Activated CD4-positive, CD25-positive, alpha-beta regulatory T cell treated with anti-CD3 and anti-CD28 coated beads, Interleukin-2, amount 50 U/mL, for 24 hours (primary cell): Measurements from ENCODE around the gene SH3BGR.
"Not testable (repeated sequence)": the region's sequence is repeated elsewhere in the genome, so short reads cannot be mapped to it uniquely, and the experiment has no call there.

Experiments
- ATAC-seq, 2 donors: fragments of 150-1000 bp; cut with Tn5 transposase; one replicate each; pipeline ENCODE4 v1.10.0; 2021; ENCODE audit warnings: mild to moderate bottlenecking in 1 of 2, moderate library complexity in 1 of 2

Gene SH3BGR

DNA sequence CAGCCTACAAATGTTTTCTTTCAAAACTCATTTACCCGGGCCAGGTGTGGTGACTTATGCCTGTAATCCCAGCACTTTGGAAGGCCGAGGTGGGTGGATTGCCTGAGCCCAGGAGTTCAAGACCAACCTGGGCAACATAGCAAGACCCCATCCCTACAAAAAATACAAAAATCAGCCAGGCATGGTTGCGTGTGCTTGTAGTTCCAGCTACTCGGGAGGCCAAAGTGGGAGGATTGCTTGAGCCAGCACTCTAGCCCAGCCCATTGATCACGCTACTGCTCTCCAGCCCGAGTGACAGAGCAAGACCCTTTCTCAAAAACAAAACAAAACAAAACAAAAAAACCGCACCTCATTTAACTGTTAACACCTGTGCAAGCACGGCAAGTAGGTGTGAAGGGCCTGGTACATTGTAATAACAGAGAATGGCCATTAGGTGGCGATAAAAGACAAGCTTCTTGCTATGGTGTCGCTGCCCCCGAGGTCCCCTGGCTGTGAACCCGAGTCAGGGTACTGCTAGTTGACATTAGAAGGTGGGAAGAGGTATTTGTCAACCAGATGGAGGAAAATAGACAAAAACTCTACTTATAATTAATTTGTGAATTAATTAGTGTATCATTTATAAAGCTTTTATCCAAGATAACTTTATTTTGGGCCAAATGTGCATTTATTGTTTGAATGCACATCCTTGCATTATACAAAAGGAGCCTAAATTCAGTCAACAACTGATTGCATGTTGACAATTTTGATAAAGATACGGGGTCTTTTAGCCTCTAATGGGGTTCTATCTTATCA is 66.5 kb downstream of the SH3BGR start:
- ATAC-seq: peak; percentile 56 to 59

DNA sequence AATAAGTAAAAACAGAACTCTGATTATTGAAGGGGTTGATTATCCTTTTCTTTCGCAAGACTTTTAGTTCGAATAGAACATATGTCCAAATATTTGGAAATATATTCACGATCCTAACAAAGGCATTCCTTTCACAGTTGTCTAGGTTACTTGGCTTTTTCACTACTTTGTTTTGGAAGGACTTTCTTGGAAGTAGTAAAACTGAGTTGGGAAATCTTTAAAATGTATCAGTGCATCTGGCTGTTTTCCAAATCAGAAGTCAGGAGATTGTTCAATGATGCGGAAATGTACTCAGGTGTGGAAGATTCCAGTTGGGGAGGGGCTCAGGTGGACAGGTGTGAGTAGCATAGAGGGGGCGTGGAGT is 67.1 kb downstream of the SH3BGR start:
- no peak for ATAC-seq

DNA sequence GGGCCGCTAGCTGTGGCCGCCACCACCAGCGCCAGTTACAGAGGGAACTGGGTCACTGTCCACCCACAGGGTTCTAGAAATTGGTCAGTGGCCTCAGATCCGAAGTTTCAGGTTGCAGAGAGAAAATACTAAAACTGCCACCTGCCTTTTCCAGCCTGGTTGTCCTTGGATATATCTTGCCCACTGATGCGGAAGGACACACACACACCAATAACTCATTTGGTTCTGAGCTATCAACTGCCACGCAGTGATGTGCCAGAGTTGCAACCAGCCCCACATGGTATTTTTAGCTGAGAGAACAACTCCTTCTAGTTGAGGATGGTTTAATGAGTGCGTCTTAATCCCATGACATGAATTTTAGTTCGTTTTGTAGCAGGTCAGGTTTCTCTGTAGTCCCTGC is 68.1 kb downstream of the SH3BGR start:
- ATAC-seq: no peak

DNA sequence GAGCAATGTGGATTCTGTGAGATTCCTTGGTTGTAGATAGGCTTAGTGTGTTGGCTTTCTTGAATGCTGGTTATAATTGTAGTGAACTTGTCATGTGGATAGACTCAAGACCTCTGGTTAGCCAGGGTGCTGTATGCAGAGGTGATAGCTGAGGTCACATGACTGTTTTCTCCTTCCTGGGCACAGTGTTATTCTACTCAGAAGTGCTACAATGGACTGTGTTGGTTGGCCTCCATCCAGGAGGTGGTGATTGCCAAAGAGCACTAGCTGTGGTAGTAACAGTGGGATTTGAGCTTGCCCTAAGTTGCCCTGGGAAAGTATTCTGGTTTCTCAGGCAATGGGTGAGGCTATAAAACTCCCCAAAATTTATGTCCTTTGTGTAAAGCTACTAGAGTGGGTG is 71.6 kb downstream of the SH3BGR start:
- ATAC-seq: no peak

DNA sequence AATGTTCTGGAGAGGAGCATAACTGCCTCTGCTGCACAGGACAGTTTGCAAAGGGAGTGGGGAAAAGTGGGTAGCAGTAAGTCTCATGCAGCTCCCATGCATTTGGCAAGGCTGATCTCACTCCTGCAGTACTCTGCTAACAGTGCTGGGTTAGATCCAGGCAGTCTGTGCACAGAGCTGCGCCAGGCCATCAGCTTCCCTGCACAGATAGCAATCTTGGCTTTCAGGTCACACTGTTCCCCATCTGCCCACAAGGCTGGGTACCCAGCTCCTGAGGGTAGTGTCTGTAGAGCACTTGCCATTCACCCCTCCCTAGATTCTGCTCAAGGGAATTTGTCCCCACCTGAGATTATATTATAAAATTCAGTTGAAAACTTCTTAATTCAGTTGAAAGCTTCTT is 72.1 kb downstream of the SH3BGR start:
- no peak for ATAC-seq

DNA sequence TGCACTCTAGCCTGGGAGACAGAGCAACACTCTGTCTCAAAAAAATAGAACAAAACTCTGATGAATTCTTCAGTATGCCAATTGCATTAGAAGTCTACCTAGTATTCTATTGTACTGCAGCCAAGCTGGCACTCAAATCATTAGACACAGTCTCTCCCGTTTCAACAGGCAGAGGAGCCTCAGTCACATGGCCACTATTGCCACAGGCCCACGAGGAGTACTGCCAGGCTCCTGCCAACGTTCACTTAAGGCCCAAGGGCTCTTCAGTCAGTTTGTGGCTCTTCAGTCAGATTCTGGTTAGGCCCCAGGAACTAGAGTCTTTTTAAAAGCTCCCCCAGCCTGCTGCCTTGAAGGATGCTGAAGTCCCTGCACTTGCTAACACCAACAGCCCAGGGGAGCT is 73.4 kb downstream of the SH3BGR start:
- no peak for ATAC-seq

DNA sequence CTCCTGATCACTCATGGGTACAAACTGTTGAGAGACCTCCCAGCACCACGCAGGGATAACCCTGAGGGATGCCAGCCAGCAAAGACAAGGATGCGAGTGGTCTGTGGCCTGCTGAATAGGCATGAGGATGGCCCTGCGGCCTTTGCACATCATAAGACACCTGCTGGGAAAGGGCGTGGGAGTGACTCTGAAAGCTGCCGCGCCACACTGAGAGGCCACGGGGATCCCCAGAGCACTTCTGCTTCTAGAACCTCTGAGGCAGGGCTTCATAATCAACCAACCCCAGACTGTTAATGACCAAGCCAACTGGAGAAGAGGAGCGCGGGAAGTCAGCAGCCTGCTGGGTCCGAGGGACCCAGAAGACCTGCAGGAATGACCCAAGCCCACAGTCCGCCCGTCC is 73.8 kb downstream of the SH3BGR start:
- no peak for ATAC-seq

DNA sequence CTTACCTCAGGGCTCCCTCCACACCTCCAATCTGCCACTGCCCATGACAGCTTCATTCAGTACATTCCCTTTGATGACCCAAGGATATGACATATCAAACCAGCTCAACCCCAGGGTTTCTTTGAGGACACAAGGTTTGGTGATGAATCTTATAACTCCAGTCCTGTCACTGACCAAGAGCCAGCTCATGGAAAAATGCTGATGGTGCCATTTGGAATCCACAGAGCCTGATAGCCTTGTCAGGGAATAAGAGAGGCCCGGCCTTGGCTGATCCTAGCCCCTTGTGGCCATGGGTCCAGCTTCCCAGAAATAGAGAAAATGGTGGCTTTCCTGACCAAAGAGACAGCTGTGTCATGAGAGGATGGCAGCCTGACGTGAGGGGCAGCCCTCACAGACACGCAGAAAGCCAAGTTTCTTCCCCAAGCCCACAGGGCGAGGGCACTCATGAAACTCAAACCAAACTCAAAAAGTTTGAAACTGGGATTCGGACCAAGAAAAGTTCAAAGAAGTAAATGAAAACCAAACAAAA is 75.4 kb downstream of the SH3BGR start:
- ATAC-seq: no peak

DNA sequence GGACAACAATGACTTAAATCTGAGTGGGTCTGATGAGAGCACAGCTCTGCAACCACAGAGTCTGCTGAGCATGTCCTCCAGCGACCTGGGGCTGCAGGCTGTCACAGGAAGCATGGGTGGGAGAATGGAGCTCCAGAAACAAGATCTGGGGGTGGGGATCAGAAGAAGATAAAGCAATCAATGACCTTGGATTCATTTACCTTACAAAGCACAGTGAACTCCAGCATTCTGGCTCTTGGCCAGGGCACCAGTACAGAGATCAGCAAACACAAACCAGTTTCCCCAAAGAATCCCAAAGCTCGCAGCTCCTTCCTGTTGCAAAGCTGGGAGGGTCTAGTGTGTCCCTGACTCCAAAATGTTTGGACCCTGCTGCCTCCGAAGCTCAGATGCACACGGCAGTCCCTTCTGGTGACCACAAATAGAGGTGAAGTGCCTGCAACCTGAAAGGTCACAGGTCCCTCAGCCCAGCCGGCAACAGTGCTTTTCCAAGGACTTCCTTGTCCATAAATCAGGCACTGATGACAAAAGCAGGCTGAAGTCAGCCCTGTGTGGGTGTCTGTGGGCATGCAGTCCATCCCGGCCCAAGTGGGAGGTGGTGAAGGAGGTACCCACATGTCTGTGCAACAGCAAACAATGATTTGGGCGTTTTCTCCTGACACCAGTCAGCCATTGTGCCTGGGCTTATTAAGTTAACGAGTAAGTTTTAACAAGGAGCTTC is 76.1 kb downstream of the SH3BGR start:
- no peak for ATAC-seq

DNA sequence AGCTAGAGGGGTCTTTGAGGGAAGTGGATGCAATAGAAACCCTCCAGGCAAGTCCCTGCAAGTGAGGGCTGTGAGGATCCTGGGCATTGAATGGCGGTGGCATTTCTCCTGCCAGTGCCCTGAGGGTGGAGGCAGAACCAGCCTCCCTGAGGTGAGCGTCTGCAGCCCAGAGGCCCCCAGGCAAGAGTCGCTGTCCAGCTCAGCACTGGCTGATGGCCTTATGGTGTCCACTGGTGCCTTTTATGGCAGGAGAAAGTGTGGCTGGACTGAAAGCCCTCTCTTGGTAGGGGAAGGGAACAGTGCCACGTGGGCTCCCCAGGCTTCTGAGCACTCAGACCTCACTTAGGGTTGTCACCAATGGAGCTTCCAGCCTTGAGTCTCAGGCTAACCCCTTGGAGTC is 77.3 kb downstream of the SH3BGR start:
- ATAC-seq: no peak

DNA sequence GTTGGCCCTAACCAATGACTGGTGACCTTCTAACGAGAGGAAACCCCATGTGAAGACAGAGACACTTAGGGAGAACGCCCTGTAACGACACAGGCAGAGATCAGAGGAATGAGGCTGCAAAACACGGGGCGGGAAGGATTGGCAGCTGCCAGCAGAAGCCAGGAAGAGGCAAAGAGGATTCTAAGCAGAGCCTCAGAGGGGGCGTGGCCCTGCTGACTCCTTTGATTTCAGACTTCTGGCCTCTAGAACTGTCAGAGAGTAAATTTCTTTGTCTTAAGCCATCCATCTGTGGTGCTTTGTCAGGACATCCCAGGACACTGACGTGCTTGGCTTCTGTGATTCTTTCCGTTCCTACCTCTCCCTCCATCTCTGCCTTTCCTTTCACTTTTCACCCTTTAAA is 79.3 kb downstream of the SH3BGR start:
- ATAC-seq: no peak

DNA sequence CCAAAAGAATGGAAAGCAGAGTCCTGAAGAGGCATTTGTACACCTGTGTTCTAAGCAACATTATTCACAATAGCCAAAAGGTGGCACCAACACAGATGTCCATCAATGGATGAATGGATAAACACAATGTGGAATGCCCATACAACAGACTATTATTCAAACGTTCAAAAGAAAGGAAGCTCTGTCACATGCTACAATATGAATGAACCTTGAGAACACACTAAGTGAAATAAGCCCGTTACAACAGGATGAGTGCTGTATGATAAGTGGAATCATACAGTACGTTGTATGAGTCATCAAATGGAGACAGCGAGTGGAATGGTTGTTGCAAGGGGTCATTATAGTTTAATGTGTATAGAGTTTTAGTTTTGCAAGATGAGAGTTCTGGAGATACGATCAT is 80.1 kb downstream of the SH3BGR start:
- ATAC-seq: no peak

DNA sequence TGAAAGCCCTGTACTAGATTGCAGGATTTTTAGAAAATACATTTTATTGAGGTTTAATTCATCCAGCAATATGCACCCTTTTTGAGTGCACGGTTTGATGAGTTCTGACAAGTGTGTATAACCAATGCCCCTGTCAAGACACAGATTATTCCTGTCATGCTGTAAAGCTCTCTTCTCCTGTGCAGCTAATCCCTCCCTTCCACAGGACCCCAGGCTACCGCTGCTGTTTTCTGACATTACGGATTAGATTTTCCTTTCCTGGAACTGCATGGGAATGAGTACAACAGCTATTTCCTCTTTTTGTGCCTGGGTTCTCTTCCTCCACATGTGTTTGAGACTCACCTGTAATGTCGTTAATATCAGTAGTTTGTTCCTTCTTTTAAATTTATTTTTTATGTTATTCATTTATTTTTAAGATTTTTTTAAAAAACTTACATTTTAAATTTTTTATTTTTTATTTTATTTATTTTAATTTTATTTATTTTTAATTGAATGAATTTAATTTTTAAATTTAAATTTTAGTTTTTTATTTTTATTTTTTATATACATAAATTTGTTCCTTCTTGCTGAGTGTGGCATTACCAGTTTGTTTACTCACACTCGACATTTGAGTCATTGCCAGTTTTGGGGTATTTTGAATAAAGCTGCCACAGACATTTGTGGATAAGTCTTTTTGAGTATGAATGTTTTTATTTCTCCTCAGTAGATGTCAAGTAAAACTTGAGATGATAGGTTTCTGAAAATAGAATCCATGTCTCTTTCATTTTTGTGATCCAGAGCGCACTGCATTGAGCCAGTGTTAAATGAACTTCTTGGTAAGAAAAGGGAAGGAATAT is 82.0 kb downstream of the SH3BGR start:
- ATAC-seq: no peak

DNA sequence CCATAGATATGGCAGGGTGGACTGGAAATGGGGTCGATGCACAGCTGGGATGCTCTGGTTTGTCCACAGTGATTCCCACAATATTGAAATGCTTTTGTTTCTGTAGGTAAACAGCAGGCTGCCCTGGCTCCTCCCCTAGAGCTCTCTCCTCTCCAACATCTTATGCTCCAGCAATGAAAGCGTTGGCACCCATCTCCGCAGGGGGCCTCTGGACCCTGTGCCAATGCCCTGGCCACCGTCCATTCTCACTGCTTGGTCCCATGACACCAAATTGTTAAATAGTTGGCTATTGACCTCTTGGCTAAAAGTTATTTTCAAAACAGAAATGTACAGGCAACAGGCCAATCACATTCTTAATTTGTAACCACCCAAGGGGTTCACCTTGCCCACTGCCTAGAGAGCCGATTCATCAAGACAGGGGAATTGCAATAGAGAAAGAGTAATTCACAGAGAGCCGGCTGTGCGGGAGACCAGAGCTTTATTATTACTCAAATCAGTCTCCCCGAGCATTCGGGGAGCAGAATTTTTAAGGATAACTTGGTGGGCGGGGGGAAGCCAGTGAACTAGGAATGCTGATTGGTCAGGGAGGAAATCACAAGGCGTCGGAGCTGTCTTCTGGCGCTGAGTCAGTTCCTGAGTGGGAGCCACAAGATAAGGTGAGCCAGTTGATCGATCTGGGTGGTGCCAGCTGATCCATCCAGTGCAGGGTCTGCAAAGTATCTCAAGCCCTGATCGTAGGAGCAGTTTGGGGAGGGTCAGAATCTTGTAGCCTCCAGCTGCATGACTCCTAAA is 84.1 kb downstream of the SH3BGR start:
- ATAC-seq: no peak

DNA sequence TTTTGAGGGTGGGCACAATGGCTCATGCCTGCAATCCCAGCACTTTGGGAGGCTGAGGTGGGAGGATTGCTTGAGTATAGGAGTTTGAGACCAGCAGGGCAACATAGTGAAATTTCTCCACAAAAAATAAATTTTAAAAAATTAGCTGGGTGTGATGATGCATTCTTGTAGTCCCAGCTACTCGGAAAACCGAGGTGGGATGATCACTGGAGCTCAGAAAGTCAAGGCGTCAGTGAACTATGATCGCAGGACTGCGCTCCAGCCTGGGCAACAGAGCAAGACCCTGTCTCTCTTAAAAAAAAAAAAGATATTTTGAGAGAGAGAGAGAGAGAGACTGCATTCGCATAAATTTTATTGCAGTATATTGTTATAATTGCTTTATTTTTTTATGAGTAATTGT is 85.1 kb downstream of the SH3BGR start:
- no peak for ATAC-seq

DNA sequence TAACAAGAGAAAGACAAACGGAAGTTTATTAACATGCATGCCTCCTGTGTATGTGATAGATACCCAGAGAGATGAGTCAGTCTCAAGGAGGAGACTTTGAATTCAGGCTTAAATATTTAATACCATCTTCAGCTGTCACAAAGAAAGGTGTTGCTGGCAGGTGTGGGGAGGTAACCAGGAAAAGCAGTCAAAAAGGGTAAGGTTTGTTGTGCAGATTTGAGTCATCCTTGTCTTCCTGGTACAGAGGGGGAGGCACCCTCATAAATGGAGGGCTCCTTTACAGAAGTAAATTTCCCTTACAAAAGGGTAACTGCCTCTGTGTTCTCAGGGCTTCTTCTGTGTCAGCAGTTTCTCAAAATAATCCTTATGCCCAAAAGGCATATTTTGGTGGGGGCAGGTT is 85.8 kb downstream of the SH3BGR start:
- no peak for ATAC-seq

DNA sequence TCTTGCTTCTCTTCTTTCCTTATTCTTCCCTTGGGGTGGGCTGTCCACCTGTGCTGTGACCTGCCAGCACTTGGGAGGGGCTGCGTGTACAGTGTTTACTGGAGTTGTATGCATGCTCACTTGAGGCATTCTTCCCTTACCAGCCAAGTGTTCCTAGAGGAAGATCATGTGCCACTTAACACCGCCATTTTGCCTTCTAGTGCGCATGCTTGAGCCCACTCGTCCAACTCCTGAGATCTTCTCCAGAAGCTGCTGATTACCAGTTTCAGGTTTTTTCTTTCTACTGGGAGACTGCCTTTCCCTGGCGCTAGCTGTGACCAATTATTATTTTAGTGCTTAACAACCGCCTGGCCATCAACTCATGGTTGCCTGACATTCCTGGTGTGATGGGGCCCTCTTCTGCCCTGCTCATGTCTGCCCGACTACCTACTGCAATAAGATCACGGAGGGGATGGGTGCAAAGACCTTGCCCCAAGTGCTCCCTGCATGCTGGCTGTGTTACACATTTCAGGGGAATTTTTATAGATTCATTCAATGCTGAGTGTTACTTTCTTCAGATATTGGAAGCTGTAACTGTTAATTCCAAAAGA is 86.8 kb downstream of the SH3BGR start:
- no peak for ATAC-seq

DNA sequence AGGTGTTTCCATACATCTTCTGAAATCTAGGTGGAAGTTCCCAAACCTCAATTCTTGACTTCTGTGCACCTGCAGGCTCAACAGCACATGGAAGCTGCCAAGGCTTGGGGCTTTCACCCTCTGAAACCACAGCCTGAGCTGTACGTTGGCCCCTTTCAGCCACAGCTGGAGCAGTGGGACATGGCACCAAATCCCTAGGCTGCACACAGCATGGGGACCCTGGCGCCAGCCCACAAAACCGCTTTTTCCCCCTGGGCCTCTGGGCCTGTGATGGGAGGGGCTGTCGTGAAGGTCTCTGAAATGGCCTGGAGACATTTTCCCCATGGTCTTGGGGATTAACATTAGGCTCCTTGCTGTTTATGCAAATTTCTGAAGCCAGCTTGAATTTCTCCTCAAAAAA is 88.6 kb downstream of the SH3BGR start:
- not testable (repeated sequence) for ATAC-seq

DNA sequence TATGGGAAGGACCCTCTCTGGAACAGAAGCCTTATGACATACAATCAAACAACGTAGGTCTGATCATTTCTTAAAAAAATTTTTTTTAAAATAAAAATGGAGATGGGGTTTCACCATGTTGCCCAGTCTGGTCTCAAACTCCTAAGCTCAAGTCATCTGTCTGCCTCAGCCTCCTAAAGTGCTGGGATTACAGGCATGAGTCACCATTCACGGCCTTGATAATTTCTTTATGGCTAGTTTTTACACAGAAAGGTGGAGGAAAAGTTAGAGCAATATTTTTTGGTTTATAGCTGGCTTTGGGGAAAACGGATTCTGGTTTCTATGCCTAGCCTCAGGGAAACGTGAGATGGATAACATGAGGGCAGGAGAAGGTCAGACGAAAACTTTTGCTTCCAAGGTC is 91.0 kb downstream of the SH3BGR start:
- ATAC-seq: no peak

DNA sequence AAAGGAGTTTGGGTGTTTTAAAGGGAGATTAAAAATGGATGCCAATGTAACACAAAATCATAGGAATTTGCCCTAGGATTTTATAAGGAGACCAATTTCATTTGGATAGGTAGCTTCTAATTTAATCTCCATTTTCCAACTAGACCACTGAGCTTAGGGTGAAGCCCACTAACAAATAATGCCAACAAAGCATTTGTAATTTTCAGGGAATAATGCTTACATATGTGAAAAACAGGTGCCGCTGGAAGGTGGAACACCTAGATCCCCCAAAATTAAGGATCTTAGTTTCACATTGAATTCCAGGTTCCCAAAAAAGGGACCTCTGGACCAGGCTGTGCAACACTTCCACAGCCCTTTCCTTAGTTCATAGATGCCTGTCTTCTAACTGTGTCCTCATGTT is 94.8 kb downstream of the SH3BGR start:
- ATAC-seq: no peak

DNA sequence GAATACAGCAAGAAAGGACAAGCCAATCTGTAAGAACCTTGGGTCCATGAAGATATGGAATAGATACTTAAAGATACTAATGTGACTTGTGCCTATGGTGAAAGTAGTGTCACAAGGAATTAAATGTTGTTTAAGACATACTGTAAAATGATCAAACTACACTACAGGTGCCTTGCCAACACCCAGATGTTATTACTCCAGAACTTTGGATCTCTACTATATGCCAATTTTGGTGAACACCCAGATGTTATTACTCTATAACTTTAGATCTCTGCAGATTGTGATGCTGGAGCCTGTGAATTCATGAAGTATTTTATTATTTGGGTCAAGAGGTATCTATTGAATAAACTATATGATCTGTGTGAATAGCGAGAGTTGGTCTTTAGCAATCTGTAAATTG is 101.1 kb downstream of the SH3BGR start:
- ATAC-seq: no peak

DNA sequence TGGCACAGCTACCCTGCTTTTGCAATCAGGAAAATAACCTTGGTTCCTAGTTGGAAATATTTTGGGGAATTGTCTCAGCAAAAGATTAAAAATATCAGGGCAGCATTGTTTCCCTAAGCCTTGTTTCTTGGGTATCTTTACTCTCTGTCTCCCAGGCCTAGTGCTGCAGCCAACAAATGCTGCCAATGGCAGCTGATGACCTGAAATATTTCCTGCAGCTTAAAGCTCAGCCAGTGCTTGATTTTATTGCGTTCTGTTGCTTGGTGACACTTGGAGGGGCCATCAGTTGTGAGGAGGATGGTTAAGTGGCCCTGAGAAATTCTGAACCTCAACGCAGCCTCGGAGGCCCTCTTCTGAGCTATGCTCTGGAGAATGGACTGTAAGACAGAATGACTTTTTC is 101.6 kb downstream of the SH3BGR start:
- no peak for ATAC-seq
